DOHH2 (cell line): Measurements from ENCODE around the gene PEMT.

ENCODE experiments used
- H3F3A ChIP-seq: fragments of 200-600 bp; sonication (generic), shearing (Covaris generic); 2 replicates; pipeline ENCODE4 v1.6.0; 2016; ENCODE audit warnings: antibody characterized with exemption, mild to moderate bottlenecking; ENCODE audit not compliant: control insufficient read depth, insufficient read depth
- H3K27ac ChIP-seq: fragments of 200-600 bp; sonication (generic); 2 replicates; pipeline ENCODE4 v1.5.1; 2014; ENCODE audit warnings: low read depth, mild to moderate bottlenecking, low read length, moderate library complexity
- H3K27me3 ChIP-seq: fragments of 200-600 bp; sonication (generic); 2 replicates; pipeline ENCODE4 v1.6.1; 2014; ENCODE audit warnings: mild to moderate bottlenecking, low read length, mixed read lengths; ENCODE audit not compliant: control insufficient read depth
- H3K36me3 ChIP-seq: fragments of 200-600 bp; sonication (generic); 2 replicates; pipeline ENCODE4 v1.6.1; 2014; ENCODE audit warnings: mild to moderate bottlenecking, low read length, moderate library complexity, mixed read lengths; ENCODE audit not compliant: control insufficient read depth
- H3K4me1 ChIP-seq: fragments of 200-600 bp; sonication (generic); 2 replicates; pipeline ENCODE4 v1.6.1; 2014; ENCODE audit warnings: mild to moderate bottlenecking, low read length, mixed read lengths; ENCODE audit not compliant: control insufficient read depth
- H3K4me2 ChIP-seq: fragments of 200-600 bp; sonication (generic); 2 replicates; pipeline ENCODE4 v1.6.0; 2014; ENCODE audit warnings: mild to moderate bottlenecking, low read length, moderate library complexity
- H3K4me3 ChIP-seq: fragments of 200-600 bp; sonication (generic); 2 replicates; pipeline ENCODE4 v1.5.1; 2014; ENCODE audit warnings: mild to moderate bottlenecking, low read length, mixed read lengths
- H3K79me2 ChIP-seq: fragments of 200-600 bp; sonication (generic); 2 replicates; pipeline ENCODE4 v1.6.1; 2014; ENCODE audit warnings: mild to moderate bottlenecking, low read length, mixed read lengths; ENCODE audit not compliant: control insufficient read depth
- H3K9me2 ChIP-seq: fragments of 200-600 bp; sonication (generic); replicated peaks from 2 replicates; pipeline ENCODE4 v1.6.1; 2014; ENCODE audit warnings: mild to moderate bottlenecking, low read length, mixed read lengths; ENCODE audit not compliant: control insufficient read depth
- H3K9me3 ChIP-seq: fragments of 200-600 bp; sonication (generic); 2 replicates; pipeline ENCODE4 v1.6.1; 2014; ENCODE audit warnings: antibody characterized with exemption, low read length, mixed read lengths; ENCODE audit not compliant: control insufficient read depth, insufficient read depth
- H4K20me1 ChIP-seq: fragments of 200-600 bp; sonication (generic); 2 replicates; pipeline ENCODE4 v1.6.0; 2014; ENCODE audit warnings: low read depth, mild to moderate bottlenecking, antibody characterized with exemption, low read length, moderate library complexity; ENCODE audit not compliant: control insufficient read depth, insufficient read depth
- CTCF ChIP-seq: fragments of 200-600 bp; sonication (generic); IDR thresholded peaks from one replicate; pipeline ENCODE4 v1.5.1; 2014; ENCODE audit warnings: antibody characterized with exemption, mild to moderate bottlenecking, low read depth, low read length; ENCODE audit not compliant: poor library complexity, severe bottlenecking
- EZH2phosphoT487 ChIP-seq: fragments of 200-600 bp; sonication (generic); IDR thresholded peaks from 2 replicates; pipeline ENCODE4 v1.6.1; 2017; ENCODE audit warnings: borderline replicate concordance, mild to moderate bottlenecking, antibody characterized with exemption, low read length, moderate library complexity, mixed read lengths

The PEMT gene

GRCh38 chr17:17485420-17485819 lies 106.1 kb downstream of the PEMT start:
- TF ChIP-seq CTCF (no peak), EZH2phosphoT487 (no peak)
- peaks cover 58% of the 10 kb centered on the region for H3K79me2 ChIP-seq
- peaks cover 24% of the 10 kb centered on the region for H4K20me1 ChIP-seq

GRCh38 chr17:17484451-17484899 lies 107.0 kb downstream of the PEMT start:
- Histone ChIP-seq H3K27me3 (no peaks in the 10 kb centered on the region), H3K27ac (no peak overlapping the region), H3F3A (no peaks in the 10 kb centered on the region), H4K20me1 (peaks cover 20% of the 10 kb centered on the region), H3K4me2 (no peak overlapping the region), H3K79me2 (peaks cover 67% of the 10 kb centered on the region), H3K36me3 (peaks cover 49% of the 10 kb centered on the region), H3K9me3 (no peaks in the 10 kb centered on the region), H3K9me2 (no peaks in the 10 kb centered on the region), H3K4me3 (no peak overlapping the region), H3K4me1 (peaks cover 18% of the 10 kb centered on the region)
- TF ChIP-seq EZH2phosphoT487: no peak
- no peak for TF ChIP-seq CTCF

More at GRCh38 chr17:17485420-17485819, 106.1 kb downstream of the PEMT start:
- H3K4me1 ChIP-seq: peaks cover 8% of the 10 kb centered on the region
- no peaks in the 10 kb centered on the region for H3K27me3 ChIP-seq
- no peaks in the 10 kb centered on the region for H3K9me3 ChIP-seq
- peaks cover 48% of the 10 kb centered on the region for H3K36me3 ChIP-seq
- H3F3A ChIP-seq: no peaks in the 10 kb centered on the region
- H3K4me2 ChIP-seq: no peak overlapping the region
- H3K27ac ChIP-seq: no peak overlapping the region
- no peaks in the 10 kb centered on the region for H3K9me2 ChIP-seq
- H3K4me3 ChIP-seq: no peak overlapping the region

- Histone ChIP-seq H3K4me1 (peaks cover 34% of the 10 kb centered on the region), H3K4me3 (no peak overlapping the region), H3K4me2 (no peak overlapping the region), H3K9me3 (no peaks in the 10 kb centered on the region), H3K79me2 (peaks cover 89% of the 10 kb centered on the region), H3F3A (no peaks in the 10 kb centered on the region), H3K9me2 (no peaks in the 10 kb centered on the region), H3K27ac (no peak overlapping the region), H4K20me1 (peaks cover 20% of the 10 kb centered on the region), H3K36me3 (peaks cover 55% of the 10 kb centered on the region), H3K27me3 (no peaks in the 10 kb centered on the region)
- TF ChIP-seq EZH2phosphoT487 (no peak), CTCF (no peak)
Observed at GRCh38 chr17:17481860-17482259, 109.6 kb downstream of the PEMT start.
